Chondrocyte (in vitro differentiated cells): ENCODE data around the gene RNF13. TPM values are rescaled to one million over a fixed set of nuclear protein-coding genes. Genes with fewer than 3 reads are reported as not detected.
A peak's percentile ranks its signal among the peaks of the same experiment; 100 is the strongest.

Experiments used
- DNase-seq: peaks from one replicate; pipeline ENCODE4 v3.0.0; 2021; ENCODE audit warnings: mixed read lengths, low spot score
- H3K27ac Mint-ChIP-seq: one replicate; pipeline ENCODE4 v1.8.0; 2021; ENCODE audit warnings: mild to moderate bottlenecking, moderate library complexity, mixed read lengths; ENCODE audit not compliant: unreplicated experiment
- H3K27me3 Mint-ChIP-seq: 2 replicates; pipeline ENCODE4 v1.8.0; 2021; ENCODE audit warnings: low read depth, mixed read lengths
- H3K36me3 Mint-ChIP-seq: 2 replicates; pipeline ENCODE4 v1.8.0; 2021; ENCODE audit warnings: low read depth, mixed read lengths
- H3K4me1 Mint-ChIP-seq: 2 replicates; pipeline ENCODE4 v1.8.0; 2021; ENCODE audit warnings: low read depth, mild to moderate bottlenecking, mixed read lengths
- H3K4me3 Mint-ChIP-seq: one replicate; pipeline ENCODE4 v1.8.0; 2021; ENCODE audit warnings: mild to moderate bottlenecking, moderate library complexity, mixed read lengths; ENCODE audit not compliant: unreplicated experiment
- H3K9me3 Mint-ChIP-seq: 2 replicates; pipeline ENCODE4 v1.8.0; 2021; ENCODE audit warnings: low read depth, mixed read lengths
- CTCF ChIP-seq: fragments of 200-600 bp; sonication (generic); IDR thresholded peaks from 2 replicates; pipeline ENCODE4 v1.5.0; 2021; ENCODE audit warnings: antibody characterized with exemption, mild to moderate bottlenecking, moderate library complexity
- total RNA-seq: library from RNA; stranded (reverse); gene quantifications from 3 replicates; pipeline ENCODE4 v1.2.1, GENCODE V29; 2021

The RNF13 gene
- total RNA-seq, 1 donor from 2014 or later: 43.1 TPM

GRCh38 chr3:149871855-149872254 lies 58.8 kb downstream of the RNF13 start:
- Mint-ChIP-seq H3K27ac (no peak overlapping the region), H3K4me3 (no peak overlapping the region), H3K4me1 (no peaks in the 10 kb centered on the region), H3K36me3 (peaks cover 18% of the 10 kb centered on the region), H3K9me3 (peaks cover 18% of the 10 kb centered on the region), H3K27me3 (no peaks in the 10 kb centered on the region)
- DNase-seq: no peak
- no peak for TF ChIP-seq CTCF

- peaks cover 14% of the 10 kb centered on the region for H3K9me3 Mint-ChIP-seq
- no peaks in the 10 kb centered on the region for H3K4me1 Mint-ChIP-seq
- peaks cover 15% of the 10 kb centered on the region for H3K36me3 Mint-ChIP-seq
- TF ChIP-seq CTCF: no peak
- H3K4me3 Mint-ChIP-seq: no peak overlapping the region
- H3K27ac Mint-ChIP-seq: no peak overlapping the region
- no peaks in the 10 kb centered on the region for H3K27me3 Mint-ChIP-seq
- no peak for DNase-seq
Observed at GRCh38 chr3:149872589-149872988, 59.6 kb downstream of the RNF13 start.

- peaks cover 5% of the 10 kb centered on the region for H3K36me3 Mint-ChIP-seq
- no peak overlapping the region for H3K27ac Mint-ChIP-seq
- peaks cover 3% of the 10 kb centered on the region for H3K4me1 Mint-ChIP-seq
- no peak for DNase-seq
- H3K4me3 Mint-ChIP-seq: no peak overlapping the region
- H3K9me3 Mint-ChIP-seq: no peaks in the 10 kb centered on the region
- TF ChIP-seq CTCF: no peak
- no peaks in the 10 kb centered on the region for H3K27me3 Mint-ChIP-seq
Observed at GRCh38 chr3:149877668-149878067, 64.7 kb downstream of the RNF13 start.

- no peaks in the 10 kb centered on the region for H3K27me3 Mint-ChIP-seq
- H3K27ac Mint-ChIP-seq: no peak overlapping the region
- peaks cover 13% of the 10 kb centered on the region for H3K36me3 Mint-ChIP-seq
- peaks cover 5% of the 10 kb centered on the region for H3K4me1 Mint-ChIP-seq
- H3K4me3 Mint-ChIP-seq: no peak overlapping the region
- peak; percentile 88 for TF ChIP-seq CTCF
- no peak for DNase-seq
- H3K9me3 Mint-ChIP-seq: peaks cover 9% of the 10 kb centered on the region
Observed at GRCh38 chr3:149879872-149880271, 66.9 kb downstream of the RNF13 start.

- DNase-seq: no peak
- peaks cover 13% of the 10 kb centered on the region for H3K36me3 Mint-ChIP-seq
- H3K27ac Mint-ChIP-seq: no peak overlapping the region
- no peak for TF ChIP-seq CTCF
- peaks cover 13% of the 10 kb centered on the region for H3K4me1 Mint-ChIP-seq
- H3K27me3 Mint-ChIP-seq: no peaks in the 10 kb centered on the region
- no peak overlapping the region for H3K4me3 Mint-ChIP-seq
- peaks cover 10% of the 10 kb centered on the region for H3K9me3 Mint-ChIP-seq
Observed at GRCh38 chr3:149881879-149882278, 68.9 kb downstream of the RNF13 start.
